Measurements from ENCODE around the gene SNRNP27.
"Not testable (repeated sequence)": the region's sequence is repeated elsewhere in the genome, so short reads cannot be mapped to it uniquely, and the experiment has no call there.

The SNRNP27 gene

GRCh38 chr2:69893684-69894551 is at the start of gene SNRNP27:
SNRNP27 (plus strand) TSS chr2:69893956; CDS start chr2:69893985, 29 bp downstream.
- peak; percentile 22 to 86 (median 65) for DNase-seq

- DNase-seq, result no peak
These were observed 49.8 kb upstream of the SNRNP27 start for GRCh38 chr2:69843993-69844392.

- DNase-seq, result no peak
These were observed 49.2 kb upstream of the SNRNP27 start for GRCh38 chr2:69844560-69844959.

GRCh38 chr2:69846182-69847067 is 47.3 kb upstream of the SNRNP27 start:
- DNase-seq, result no peak

GRCh38 chr2:69847068-69847828 is 46.5 kb upstream of the SNRNP27 start:
- no peak for DNase-seq

GRCh38 chr2:69848186-69848790 is 45.5 kb upstream of the SNRNP27 start:
- no peak for DNase-seq

GRCh38 chr2:69858261-69858660 is 35.5 kb upstream of the SNRNP27 start:
- DNase-seq, result no peak

GRCh38 chr2:69863298-69863697 is 30.5 kb upstream of the SNRNP27 start:
- no peak for DNase-seq

GRCh38 chr2:69888451-69888850 is 5.3 kb upstream of the SNRNP27 start:
- DNase-seq, result no peak

GRCh38 chr2:69889302-69889701 is 4.5 kb upstream of the SNRNP27 start:
- no peak for DNase-seq

GRCh38 chr2:69890881-69891280 is 2.9 kb upstream of the SNRNP27 start:
- no peak for DNase-seq

GRCh38 chr2:69892838-69893424 is 825 bp upstream of the SNRNP27 start:
- DNase-seq, result not testable (repeated sequence)

- not testable (repeated sequence) for DNase-seq
These were observed 981 bp downstream of the SNRNP27 start for GRCh38 chr2:69894737-69895136.

GRCh38 chr2:69902213-69902922 is 8.6 kb downstream of the SNRNP27 start:
- peak in 1 of 51 donors; percentile 22 for DNase-seq

- no peak for DNase-seq
These were observed 13.5 kb downstream of the SNRNP27 start for GRCh38 chr2:69907216-69907615.

- DNase-seq, result peak in 2 of 51 donors; percentile 28 to 69
These were observed 18.3 kb downstream of the SNRNP27 start for GRCh38 chr2:69911985-69912563.

GRCh38 chr2:69914164-69914949 is 20.6 kb downstream of the SNRNP27 start:
- DNase-seq, result peak; percentile 75 to 100 (median 100)
